Colonic mucosa (tissue), 4 donors: ENCODE results near the gene NAP1L1. TPM values are rescaled to one million over a fixed set of nuclear protein-coding genes. Genes with fewer than 3 reads are reported as not detected.

ENCODE experiments used
- DNase-seq: peaks from one replicate; pipeline ENCODE4 v3.0.0-alpha.2; 2020
- H3K27ac ChIP-seq: fragments of 200-600 bp; one replicate; pipeline ENCODE4 v1.8.0; 2021
- H3K27me3 ChIP-seq: fragments of 200-600 bp; one replicate; pipeline ENCODE4 v1.8.0; 2021
- H3K36me3 ChIP-seq: fragments of 200-600 bp; one replicate; pipeline ENCODE4 v1.8.0; 2021
- H3K4me1 ChIP-seq: fragments of 200-600 bp; one replicate; pipeline ENCODE4 v1.8.0; 2021; ENCODE audit warnings: mild to moderate bottlenecking
- H3K4me3 ChIP-seq: fragments of 200-600 bp; one replicate; pipeline ENCODE4 v1.8.0; 2021
- H3K9ac ChIP-seq, 2 donors: one replicate each; pipeline ENCODE4 v1.7.0; 2013; ENCODE audit warnings: control low read depth in 2 of 2, low read depth in 2 of 2, low read length in 2 of 2
- H3K9me3 ChIP-seq: fragments of 200-600 bp; one replicate; pipeline ENCODE4 v1.8.0; 2021
- CTCF ChIP-seq: fragments of 200-600 bp; IDR thresholded peaks from one replicate; pipeline ENCODE4 v1.8.0; 2022; ENCODE audit warnings: antibody characterized with exemption, mild to moderate bottlenecking
- intact Hi-C: fragments of 100-400 bp; cut with DNase I; formaldehyde crosslinking; loops from one replicate; pipeline ENCODE4 v1.14.1; 2022
- total RNA-seq, 2 donors: library from RNA; stranded (reverse); fragmentation: NEBNext Ultra II Directional in 1 of 2; extraction: Animal tissue kit (Norgen Biotek cat#: 25700) in 1 of 2; gene quantifications; one replicate each; pipeline ENCODE4 v1.2.1, GENCODE V29; 2021
- donor health status: healthy.
- donor health status: DM: no; HTN: no; CAD: no.
- donor health status: DM: no; HTN: no; CAD: no.

The NAP1L1 gene
- total RNA-seq, 2 donors from 2014 or later = 163 to 171 TPM

GRCh38 chr12:76041406-76041805, 43.1 kb downstream of the NAP1L1 start:
- Histone ChIP-seq H3K4me1 (no peaks in the 10 kb centered on the region), H3K27ac (no peak overlapping the region), H3K9me3 (no peaks in the 10 kb centered on the region), H3K9ac (no peak overlapping the region), H3K4me3 (no peak overlapping the region), H3K36me3 (no peaks in the 10 kb centered on the region), H3K27me3 (no peaks in the 10 kb centered on the region)
- no peak for DNase-seq
- TF ChIP-seq CTCF = no peak
- intact Hi-C loops = no loop called here

- Histone ChIP-seq H3K27ac (no peak overlapping the region), H3K9ac (no peak overlapping the region), H3K4me3 (no peak overlapping the region), H3K4me1 (no peaks in the 10 kb centered on the region), H3K9me3 (no peaks in the 10 kb centered on the region), H3K36me3 (no peaks in the 10 kb centered on the region), H3K27me3 (no peaks in the 10 kb centered on the region)
- intact Hi-C loops = no loop called here
- DNase-seq = no peak
- no peak for TF ChIP-seq CTCF
These were observed 44.0 kb downstream of the NAP1L1 start for GRCh38 chr12:76040461-76040860.

GRCh38 chr12:76038176-76038575, 46.3 kb downstream of the NAP1L1 start:
- no peak for TF ChIP-seq CTCF
- Histone ChIP-seq H3K27ac (no peak overlapping the region), H3K4me1 (no peaks in the 10 kb centered on the region), H3K9me3 (no peaks in the 10 kb centered on the region), H3K4me3 (no peak overlapping the region), H3K9ac (no peak overlapping the region), H3K27me3 (no peaks in the 10 kb centered on the region), H3K36me3 (no peaks in the 10 kb centered on the region)
- intact Hi-C loops = loop anchor here (5.0 to 10.0 kb wide), 3 partner anchors 213 to 511 kb away; no protein-coding TSS in a partner anchor
- no peak for DNase-seq

GRCh38 chr12:76037130-76038103, 47.1 kb downstream of the NAP1L1 start:
- Histone ChIP-seq H3K9me3 (no peaks in the 10 kb centered on the region), H3K27ac (no peak overlapping the region), H3K4me1 (no peaks in the 10 kb centered on the region), H3K27me3 (no peaks in the 10 kb centered on the region), H3K4me3 (no peak overlapping the region), H3K36me3 (no peaks in the 10 kb centered on the region), H3K9ac (no peak overlapping the region)
- peak; percentile 76 for TF ChIP-seq CTCF
- peak; percentile 36 for DNase-seq
- intact Hi-C loops = loop anchor here (5.0 to 10.0 kb wide), 3 partner anchors 213 to 510 kb away; no protein-coding TSS in a partner anchor

GRCh38 chr12:76035045-76035444, 49.4 kb downstream of the NAP1L1 start:
- no peaks in the 10 kb centered on the region for H3K4me1 ChIP-seq
- no peak for DNase-seq
- H3K4me3 ChIP-seq = no peak overlapping the region
- H3K27me3 ChIP-seq = no peaks in the 10 kb centered on the region
- no peak overlapping the region for H3K9ac ChIP-seq
- no peak overlapping the region for H3K27ac ChIP-seq
- intact Hi-C loops = loop anchor here (5.0 to 10.0 kb wide), 3 partner anchors 210 to 508 kb away; no protein-coding TSS in a partner anchor
- TF ChIP-seq CTCF = no peak
- no peaks in the 10 kb centered on the region for H3K36me3 ChIP-seq
- H3K9me3 ChIP-seq = no peaks in the 10 kb centered on the region
